DOHH2 (cell line): ENCODE results near the gene PROZ.

Source experiments
- H3F3A ChIP-seq: fragments of 200-600 bp; sonication (generic), shearing (Covaris generic); 2 replicates; pipeline ENCODE4 v1.6.0; 2016; ENCODE audit warnings: antibody characterized with exemption, mild to moderate bottlenecking; ENCODE audit not compliant: control insufficient read depth, insufficient read depth
- H3K27ac ChIP-seq: fragments of 200-600 bp; sonication (generic); 2 replicates; pipeline ENCODE4 v1.5.1; 2014; ENCODE audit warnings: low read depth, mild to moderate bottlenecking, low read length, moderate library complexity
- H3K27me3 ChIP-seq: fragments of 200-600 bp; sonication (generic); 2 replicates; pipeline ENCODE4 v1.6.1; 2014; ENCODE audit warnings: mild to moderate bottlenecking, low read length, mixed read lengths; ENCODE audit not compliant: control insufficient read depth
- H3K36me3 ChIP-seq: fragments of 200-600 bp; sonication (generic); 2 replicates; pipeline ENCODE4 v1.6.1; 2014; ENCODE audit warnings: mild to moderate bottlenecking, low read length, moderate library complexity, mixed read lengths; ENCODE audit not compliant: control insufficient read depth
- H3K4me1 ChIP-seq: fragments of 200-600 bp; sonication (generic); 2 replicates; pipeline ENCODE4 v1.6.1; 2014; ENCODE audit warnings: mild to moderate bottlenecking, low read length, mixed read lengths; ENCODE audit not compliant: control insufficient read depth
- H3K4me2 ChIP-seq: fragments of 200-600 bp; sonication (generic); 2 replicates; pipeline ENCODE4 v1.6.0; 2014; ENCODE audit warnings: mild to moderate bottlenecking, low read length, moderate library complexity
- H3K4me3 ChIP-seq: fragments of 200-600 bp; sonication (generic); 2 replicates; pipeline ENCODE4 v1.5.1; 2014; ENCODE audit warnings: mild to moderate bottlenecking, low read length, mixed read lengths
- H3K79me2 ChIP-seq: fragments of 200-600 bp; sonication (generic); 2 replicates; pipeline ENCODE4 v1.6.1; 2014; ENCODE audit warnings: mild to moderate bottlenecking, low read length, mixed read lengths; ENCODE audit not compliant: control insufficient read depth
- H3K9me2 ChIP-seq: fragments of 200-600 bp; sonication (generic); replicated peaks from 2 replicates; pipeline ENCODE4 v1.6.1; 2014; ENCODE audit warnings: mild to moderate bottlenecking, low read length, mixed read lengths; ENCODE audit not compliant: control insufficient read depth
- H3K9me3 ChIP-seq: fragments of 200-600 bp; sonication (generic); 2 replicates; pipeline ENCODE4 v1.6.1; 2014; ENCODE audit warnings: antibody characterized with exemption, low read length, mixed read lengths; ENCODE audit not compliant: control insufficient read depth, insufficient read depth
- H4K20me1 ChIP-seq: fragments of 200-600 bp; sonication (generic); 2 replicates; pipeline ENCODE4 v1.6.0; 2014; ENCODE audit warnings: low read depth, mild to moderate bottlenecking, antibody characterized with exemption, low read length, moderate library complexity; ENCODE audit not compliant: control insufficient read depth, insufficient read depth
- EZH2phosphoT487 ChIP-seq: fragments of 200-600 bp; sonication (generic); IDR thresholded peaks from 2 replicates; pipeline ENCODE4 v1.6.1; 2017; ENCODE audit warnings: borderline replicate concordance, mild to moderate bottlenecking, antibody characterized with exemption, low read length, moderate library complexity, mixed read lengths
- TF ChIP-seq, protein P1 (sequence below): fragments of 200-600 bp; sonication (generic); IDR thresholded peaks from one replicate; pipeline ENCODE4 v1.5.1; 2014; ENCODE audit warnings: antibody characterized with exemption, mild to moderate bottlenecking, low read depth, low read length; ENCODE audit not compliant: poor library complexity, severe bottlenecking

Gene PROZ

GRCh38 chr13:113137691-113138298 is 20.7 kb upstream of the PROZ start:
- Histone ChIP-seq H3K79me2 (no peaks in the 10 kb centered on the region), H4K20me1 (no peaks in the 10 kb centered on the region), H3K27me3 (peaks cover 14% of the 10 kb centered on the region), H3F3A (no peaks in the 10 kb centered on the region), H3K4me2 (no peak overlapping the region), H3K4me3 (no peak overlapping the region), H3K27ac (no peak overlapping the region), H3K36me3 (no peaks in the 10 kb centered on the region), H3K9me3 (no peaks in the 10 kb centered on the region), H3K4me1 (no peaks in the 10 kb centered on the region), H3K9me2 (no peaks in the 10 kb centered on the region)
- TF ChIP-seq EZH2phosphoT487, result no peak
- TF ChIP-seq, protein P1, sequence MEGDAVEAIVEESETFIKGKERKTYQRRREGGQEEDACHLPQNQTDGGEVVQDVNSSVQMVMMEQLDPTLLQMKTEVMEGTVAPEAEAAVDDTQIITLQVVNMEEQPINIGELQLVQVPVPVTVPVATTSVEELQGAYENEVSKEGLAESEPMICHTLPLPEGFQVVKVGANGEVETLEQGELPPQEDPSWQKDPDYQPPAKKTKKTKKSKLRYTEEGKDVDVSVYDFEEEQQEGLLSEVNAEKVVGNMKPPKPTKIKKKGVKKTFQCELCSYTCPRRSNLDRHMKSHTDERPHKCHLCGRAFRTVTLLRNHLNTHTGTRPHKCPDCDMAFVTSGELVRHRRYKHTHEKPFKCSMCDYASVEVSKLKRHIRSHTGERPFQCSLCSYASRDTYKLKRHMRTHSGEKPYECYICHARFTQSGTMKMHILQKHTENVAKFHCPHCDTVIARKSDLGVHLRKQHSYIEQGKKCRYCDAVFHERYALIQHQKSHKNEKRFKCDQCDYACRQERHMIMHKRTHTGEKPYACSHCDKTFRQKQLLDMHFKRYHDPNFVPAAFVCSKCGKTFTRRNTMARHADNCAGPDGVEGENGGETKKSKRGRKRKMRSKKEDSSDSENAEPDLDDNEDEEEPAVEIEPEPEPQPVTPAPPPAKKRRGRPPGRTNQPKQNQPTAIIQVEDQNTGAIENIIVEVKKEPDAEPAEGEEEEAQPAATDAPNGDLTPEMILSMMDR, result no peak

- H3K27ac ChIP-seq, result no peak overlapping the region
- H3K36me3 ChIP-seq, result no peaks in the 10 kb centered on the region
- no peak overlapping the region for H3K4me2 ChIP-seq
- H3K9me3 ChIP-seq, result no peaks in the 10 kb centered on the region
- H3F3A ChIP-seq, result no peaks in the 10 kb centered on the region
- TF ChIP-seq, protein P1, result no peak
- TF ChIP-seq EZH2phosphoT487, result no peak
- no peaks in the 10 kb centered on the region for H4K20me1 ChIP-seq
- peaks cover 8% of the 10 kb centered on the region for H3K27me3 ChIP-seq
- H3K79me2 ChIP-seq, result no peaks in the 10 kb centered on the region
- no peak overlapping the region for H3K4me3 ChIP-seq
- no peaks in the 10 kb centered on the region for H3K4me1 ChIP-seq
- H3K9me2 ChIP-seq, result no peaks in the 10 kb centered on the region
Measured at GRCh38 chr13:113138792-113139551, 19.5 kb upstream of the PROZ start.

- Histone ChIP-seq H4K20me1 (no peaks in the 10 kb centered on the region), H3K4me3 (no peak overlapping the region), H3K36me3 (no peaks in the 10 kb centered on the region), H3F3A (no peaks in the 10 kb centered on the region), H3K9me2 (no peaks in the 10 kb centered on the region), H3K4me2 (no peak overlapping the region), H3K9me3 (no peaks in the 10 kb centered on the region), H3K79me2 (no peaks in the 10 kb centered on the region), H3K27ac (no peak overlapping the region), H3K27me3 (peaks cover 3% of the 10 kb centered on the region; the same call in 1 of the 2 replicates), H3K4me1 (no peaks in the 10 kb centered on the region)
- no peak for TF ChIP-seq EZH2phosphoT487
- TF ChIP-seq, protein P1, result no peak
Measured at GRCh38 chr13:113139577-113139976, 18.9 kb upstream of the PROZ start.
